Keratinocyte (primary cell): ENCODE measurements around the gene NCF2.

ENCODE experiments used
- EZH2 ChIP-seq: IDR thresholded peaks from one replicate; pipeline ENCODE4 v1.6.1; 2012; ENCODE audit warnings: inconsistent platforms, mild to moderate bottlenecking, low read length, moderate library complexity
- TF ChIP-seq, protein P1 (sequence below), 3 experiments: IDR thresholded peaks in 1 of 3; conservative IDR thresholded peaks in 1 of 3; optimal IDR thresholded peaks in 1 of 3; 2 replicates in 2 of 3; 3 replicates in 1 of 3; pipeline versions ENCODE3 to v1.5.1; 2011; ENCODE audit warnings: low read length in 3 of 3, mild to moderate bottlenecking in 3 of 3, moderate library complexity in 2 of 3, control low read depth in 1 of 3, inconsistent platforms in 1 of 3; ENCODE audit not compliant: insufficient read depth in 2 of 3; ENCODE audit errors: extremely low read depth in 1 of 3

DNA sequence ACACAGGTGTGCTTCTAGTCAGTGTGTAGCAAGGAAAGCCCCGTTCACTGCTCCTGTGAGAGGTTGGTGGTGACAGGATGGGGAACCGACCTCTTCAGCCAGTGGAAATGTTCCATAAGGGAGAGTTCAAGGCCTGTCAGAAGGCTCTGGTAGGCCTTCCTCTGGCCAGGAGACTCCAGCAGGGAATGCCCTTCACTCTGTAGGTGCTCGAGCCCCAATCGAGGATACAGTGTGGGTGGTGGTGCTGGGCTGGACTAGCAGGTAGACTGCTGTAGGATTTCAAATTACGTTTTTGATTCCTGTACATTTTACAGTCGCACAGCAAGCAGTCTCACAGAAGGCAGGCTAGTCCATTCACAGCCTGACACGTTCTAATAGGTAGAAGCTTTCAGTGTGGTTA, 37.8 kb downstream of the NCF2 start:
- TF ChIP-seq, protein P1, sequence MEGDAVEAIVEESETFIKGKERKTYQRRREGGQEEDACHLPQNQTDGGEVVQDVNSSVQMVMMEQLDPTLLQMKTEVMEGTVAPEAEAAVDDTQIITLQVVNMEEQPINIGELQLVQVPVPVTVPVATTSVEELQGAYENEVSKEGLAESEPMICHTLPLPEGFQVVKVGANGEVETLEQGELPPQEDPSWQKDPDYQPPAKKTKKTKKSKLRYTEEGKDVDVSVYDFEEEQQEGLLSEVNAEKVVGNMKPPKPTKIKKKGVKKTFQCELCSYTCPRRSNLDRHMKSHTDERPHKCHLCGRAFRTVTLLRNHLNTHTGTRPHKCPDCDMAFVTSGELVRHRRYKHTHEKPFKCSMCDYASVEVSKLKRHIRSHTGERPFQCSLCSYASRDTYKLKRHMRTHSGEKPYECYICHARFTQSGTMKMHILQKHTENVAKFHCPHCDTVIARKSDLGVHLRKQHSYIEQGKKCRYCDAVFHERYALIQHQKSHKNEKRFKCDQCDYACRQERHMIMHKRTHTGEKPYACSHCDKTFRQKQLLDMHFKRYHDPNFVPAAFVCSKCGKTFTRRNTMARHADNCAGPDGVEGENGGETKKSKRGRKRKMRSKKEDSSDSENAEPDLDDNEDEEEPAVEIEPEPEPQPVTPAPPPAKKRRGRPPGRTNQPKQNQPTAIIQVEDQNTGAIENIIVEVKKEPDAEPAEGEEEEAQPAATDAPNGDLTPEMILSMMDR (optimal IDR thresholded peaks at IDR 0.05 in 1 of 3, IDR thresholded peaks at IDR 0.05 in 1 of 3, conservative IDR thresholded peaks at IDR 0.05 in 1 of 3; ENCODE audit: extremely low read depth in 1 of 3, insufficient read depth in 2 of 3, low read length in 3 of 3) = no peak
- TF ChIP-seq EZH2 = no peak
